CD4-positive, alpha-beta T cell (primary cell): ENCODE results near the gene SLC35E2B. TPM values are rescaled to one million over a fixed set of nuclear protein-coding genes. Genes with fewer than 3 reads are reported as not detected.
"Not testable (repeated sequence)": the region's sequence is repeated elsewhere in the genome, so short reads cannot be mapped to it uniquely, and the experiment has no call there.

Experiments
- ATAC-seq: fragments of 200-7000 bp; cut with Tn5 transposase; one replicate; pipeline ENCODE4 v1.10.0; 2022; ENCODE audit warnings: mild to moderate bottlenecking; ENCODE audit not compliant: poor library complexity
- CTCF ChIA-PET: fragments of 350-600 bp; sonication (Branson Sonifier 250); formaldehyde crosslinking; loops from one replicate; lab custom pipeline; 2021; ENCODE audit warnings: antibody characterized with exemption, inconsistent platforms; lab: Charles Lee
- POLR2A ChIA-PET: fragments of 350-600 bp; sonication (Branson Sonifier 250); formaldehyde crosslinking; loops from one replicate; lab custom pipeline; 2021; ENCODE audit warnings: antibody characterized with exemption, inconsistent platforms; lab: Charles Lee
- DNase-seq, 14 experiments: peaks; one replicate each; pipeline ENCODE4 v3.0.0-alpha.2; 2013 to 2020; ENCODE audit warnings: mixed read lengths in 2 of 14
- H3K27ac ChIP-seq, 2 donors: one replicate each; pipeline versions ENCODE4 v1.5.1 to v1.7.0; 2013; ENCODE audit warnings: low read length in 2 of 2, low read depth in 1 of 2, mild to moderate bottlenecking in 1 of 2
- H3K27me3 ChIP-seq, 2 experiments: 1 replicate in 1 of 2; 2 replicates in 1 of 2; pipeline versions ENCODE4 v1.6.1 to v1.7.0; 2013; ENCODE audit warnings: low read length in 2 of 2, control low read depth in 1 of 2, mild to moderate bottlenecking in 1 of 2, moderate library complexity in 1 of 2; ENCODE audit not compliant: insufficient read depth in 2 of 2, control insufficient read depth in 1 of 2
- H3K36me3 ChIP-seq: one replicate; pipeline ENCODE4 v1.6.1; 2013; ENCODE audit warnings: low read length, control low read depth; ENCODE audit not compliant: insufficient read depth
- H3K4me1 ChIP-seq: one replicate; pipeline ENCODE4 v1.6.1; 2013; ENCODE audit warnings: low read length, control low read depth; ENCODE audit not compliant: insufficient read depth
- H3K4me3 ChIP-seq: one replicate; pipeline ENCODE4 v1.5.1; 2013; ENCODE audit warnings: mild to moderate bottlenecking, low read length, moderate library complexity
- H3K9me3 ChIP-seq, 2 experiments: 1 replicate in 1 of 2; 2 replicates in 1 of 2; pipeline versions ENCODE4 v1.6.1 to v1.7.0; 2013; ENCODE audit warnings: low read length in 2 of 2, mild to moderate bottlenecking in 2 of 2, control low read depth in 1 of 2, moderate library complexity in 1 of 2; ENCODE audit not compliant: control insufficient read depth in 1 of 2, insufficient read depth in 1 of 2
- H3K27ac Mint-ChIP-seq: one replicate; pipeline ENCODE4 v1.8.0; 2020; ENCODE audit warnings: mixed read lengths
- H3K27me3 Mint-ChIP-seq: one replicate; pipeline ENCODE4 v1.8.0; 2021; ENCODE audit warnings: mixed read lengths
- H3K36me3 Mint-ChIP-seq: one replicate; pipeline ENCODE4 v1.8.0; 2021; ENCODE audit warnings: low read depth, mixed read lengths
- H3K4me1 Mint-ChIP-seq: one replicate; pipeline ENCODE4 v1.8.0; 2021; ENCODE audit warnings: low read depth, mixed read lengths
- H3K4me3 Mint-ChIP-seq: one replicate; pipeline ENCODE4 v1.8.0; 2020; ENCODE audit warnings: mild to moderate bottlenecking, mixed read lengths
- H3K9me3 Mint-ChIP-seq: one replicate; pipeline ENCODE4 v1.8.0; 2020; ENCODE audit warnings: mixed read lengths
- intact Hi-C, 2 experiments: fragments of 100-400 bp; cut with DNase I in 1 of 2; cut with micrococcal nuclease in 1 of 2; formaldehyde crosslinking; loops; one replicate each; pipeline versions ENCODE4 v1.15.1 to v1.9.0; 2023 to 2025; cut with DNase I, micrococcal nuclease
- total RNA-seq, 174 experiments: library from RNA in 2 of 174; stranded (reverse) in 2 of 174; gene quantifications; one replicate each; pipeline ENCODE4 v1.2.3 and lab custom pipeline; 2021 to 2026

The SLC35E2B gene
- total RNA-seq, 2 experiments from 2014 or later, result 43.9 to 45.3 TPM

DNA sequence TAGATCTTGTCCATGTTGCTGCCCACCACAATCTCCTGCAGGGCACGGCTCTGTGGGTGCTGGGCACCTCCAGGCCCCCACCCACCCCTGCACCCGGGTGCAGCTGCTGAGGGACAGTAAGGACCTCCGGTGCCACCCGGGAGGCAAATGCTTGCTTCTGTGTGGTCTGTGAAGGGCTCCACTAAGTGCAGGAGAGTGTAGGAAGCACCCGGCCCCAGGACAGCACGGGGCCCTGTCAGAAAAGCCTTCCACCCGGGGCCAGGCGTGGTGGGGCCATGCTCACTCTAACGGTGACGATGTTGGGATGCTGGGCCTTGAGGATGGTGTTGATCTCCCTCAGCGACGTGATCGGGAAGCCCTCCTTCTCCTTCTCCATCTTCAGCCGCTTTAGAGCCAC is 55.1 kb downstream of the SLC35E2B start:
- H3K36me3 ChIP-seq, H3K4me3 Mint-ChIP-seq, H3K4me1 Mint-ChIP-seq, CTCF ChIA-PET, H3K27me3 Mint-ChIP-seq, H3K4me3 ChIP-seq, H3K36me3 Mint-ChIP-seq, H3K27me3 ChIP-seq, POLR2A ChIA-PET, H3K9me3 ChIP-seq, H3K9me3 Mint-ChIP-seq, ATAC-seq, H3K27ac ChIP-seq, H3K4me1 ChIP-seq, DNase-seq, H3K27ac Mint-ChIP-seq: not testable (repeated sequence)
- intact Hi-C loops, result loop anchor here in 1 of 2 experiments (10.0 kb wide), 1 partner anchor 757 kb away; the partner anchor contains the start of genes MORN1 and RER1

DNA sequence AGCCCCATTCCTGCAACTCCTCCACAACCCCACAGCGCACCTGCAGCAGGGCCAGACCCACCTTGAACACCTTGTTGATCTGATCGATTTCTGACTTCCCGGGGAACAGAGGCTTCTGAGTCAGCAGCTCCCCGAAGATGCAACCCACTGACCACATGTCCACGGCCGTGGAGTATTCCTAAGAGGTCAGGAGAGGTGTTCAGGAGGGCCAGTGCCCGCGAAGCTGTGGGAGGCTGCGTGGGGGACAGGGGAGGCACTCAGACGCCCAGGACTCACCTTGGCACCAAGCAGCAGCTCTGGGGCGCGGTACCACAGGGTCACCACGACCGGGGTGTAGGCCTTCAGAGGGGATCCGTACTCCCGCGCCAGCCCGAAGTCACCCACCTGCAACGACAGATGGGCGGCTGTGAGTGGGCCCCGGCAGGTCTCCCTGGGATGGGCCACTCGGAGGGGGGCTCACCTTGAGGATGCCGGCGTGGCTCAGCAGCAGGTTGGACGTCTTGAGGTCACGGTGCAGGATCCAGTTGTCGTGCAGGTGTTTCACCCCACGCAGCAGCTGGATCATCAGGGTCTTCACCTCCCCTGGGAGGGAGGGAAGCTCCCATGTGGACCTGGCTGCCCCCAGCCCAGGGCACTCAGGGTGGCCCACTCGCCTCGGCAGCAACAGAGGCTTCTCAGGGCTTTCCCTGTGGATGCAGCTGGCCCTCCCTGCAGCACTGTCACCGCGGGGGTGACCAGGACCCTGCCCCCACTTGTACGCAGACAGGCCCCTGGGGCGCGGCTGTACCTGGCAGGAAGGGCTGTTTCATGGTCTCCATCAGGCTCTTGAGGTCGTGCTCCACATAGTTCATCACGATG is 55.7 kb downstream of the SLC35E2B start:
- H3K9me3 ChIP-seq, ATAC-seq, H3K27me3 Mint-ChIP-seq, H3K36me3 Mint-ChIP-seq, H3K4me1 ChIP-seq, H3K27ac Mint-ChIP-seq, H3K36me3 ChIP-seq, POLR2A ChIA-PET, H3K27me3 ChIP-seq, H3K4me1 Mint-ChIP-seq, H3K4me3 ChIP-seq, H3K27ac ChIP-seq, CTCF ChIA-PET, H3K9me3 Mint-ChIP-seq: not testable (repeated sequence)
- intact Hi-C loops, result loop anchor here in 1 of 2 experiments (10.0 kb wide), 1 partner anchor 758 kb away; the partner anchor contains the start of genes MORN1 and RER1
- H3K4me3 Mint-ChIP-seq, result peak overlapping the region; percentile 4
- peak in 1 of 14 experiments; percentile 18 for DNase-seq

DNA sequence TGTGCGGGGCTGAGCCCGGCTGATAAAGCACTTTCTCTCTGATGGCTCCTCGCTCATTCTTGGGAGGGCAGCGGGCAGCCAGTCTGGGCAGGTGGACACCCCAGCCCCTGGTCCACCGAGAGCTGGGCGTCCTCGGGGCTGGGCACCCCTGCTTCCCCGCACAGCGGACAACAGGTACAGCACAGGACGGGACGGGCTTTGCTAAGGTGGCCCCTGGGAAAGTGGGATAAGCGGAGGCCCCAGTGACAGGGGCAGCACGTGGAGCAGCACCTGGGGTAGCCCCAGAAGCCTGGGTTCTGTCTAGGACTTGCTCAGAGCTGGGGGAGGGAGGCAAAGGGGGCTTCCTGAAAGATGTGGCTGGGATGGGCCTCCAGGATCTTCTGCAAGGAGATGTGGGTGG is 58.0 kb downstream of the SLC35E2B start:
- H3K4me1 Mint-ChIP-seq, H3K27ac Mint-ChIP-seq, H3K27me3 ChIP-seq, H3K36me3 Mint-ChIP-seq, POLR2A ChIA-PET, H3K4me3 Mint-ChIP-seq, CTCF ChIA-PET, H3K27ac ChIP-seq, H3K36me3 ChIP-seq, H3K9me3 ChIP-seq, H3K9me3 Mint-ChIP-seq, H3K4me3 ChIP-seq, ATAC-seq, H3K27me3 Mint-ChIP-seq: not testable (repeated sequence)
- H3K4me1 ChIP-seq, result peaks cover 21% of the 10 kb centered on the region
- intact Hi-C loops, result loop anchor here in 1 of 2 experiments (10.0 kb wide), 1 partner anchor 760 kb away; the partner anchor contains the start of genes MORN1 and RER1
- peak in 1 of 14 experiments; percentile 20 for DNase-seq

DNA sequence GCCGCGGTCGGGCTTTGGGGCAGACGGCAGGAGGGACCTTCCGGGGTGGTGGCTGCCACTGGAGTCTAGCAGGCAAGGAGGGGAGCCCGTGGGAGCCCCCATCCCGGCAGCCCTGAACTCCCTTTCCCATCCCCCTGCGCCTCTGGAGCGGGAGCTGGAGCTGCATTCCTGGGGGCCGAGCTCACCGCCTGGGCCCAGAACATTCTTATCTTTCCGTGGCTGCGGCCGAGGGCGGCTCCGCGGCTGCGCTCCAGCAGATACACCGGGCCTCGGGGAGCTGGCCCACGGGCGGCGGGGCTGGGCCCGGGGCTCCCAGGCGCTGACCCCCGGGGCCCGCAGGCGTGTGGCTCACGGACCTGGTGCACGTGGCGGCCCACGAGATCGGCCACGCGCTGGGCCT is 59.2 kb downstream of the SLC35E2B start:
- H3K9me3 Mint-ChIP-seq, CTCF ChIA-PET, H3K36me3 Mint-ChIP-seq, H3K27me3 ChIP-seq, H3K27ac ChIP-seq, H3K27ac Mint-ChIP-seq, H3K4me3 Mint-ChIP-seq, H3K4me1 Mint-ChIP-seq, H3K4me3 ChIP-seq, ATAC-seq, DNase-seq, H3K36me3 ChIP-seq, H3K9me3 ChIP-seq, POLR2A ChIA-PET, H3K27me3 Mint-ChIP-seq: not testable (repeated sequence)
- H3K4me1 ChIP-seq, result peaks cover 29% of the 10 kb centered on the region
- intact Hi-C loops, result loop anchor here in 1 of 2 experiments (10.0 kb wide), 1 partner anchor 761 kb away; the partner anchor contains the start of genes MORN1 and RER1
